ENCODE measurements around the gene RRP1. TPM values are rescaled to one million over a fixed set of nuclear protein-coding genes. Genes with fewer than 3 reads are reported as not detected.

Gene RRP1
- total RNA-seq, 1 experiment from 2014 or later, result 76.7 TPM

GRCh38 chr21:43808832-43809251 is 19.5 kb downstream of the RRP1 start:
- Histone ChIP-seq H2BK5ac (ENCODE audit: insufficient read length, low read length) (no peak overlapping the region), H2BK120ac (ENCODE audit: low read depth, low read length, poor library complexity, severe bottlenecking) (no peak overlapping the region), H3K9me3 (ENCODE audit: control insufficient read depth, low read depth, low read length) (no peaks in the 10 kb centered on the region), H3K79me2 (ENCODE audit: insufficient read depth, low read length) (no peaks in the 10 kb centered on the region), H3K4me2 (ENCODE audit: insufficient read depth, insufficient read length, low read length) (no peak overlapping the region), H4K20me1 (ENCODE audit: control insufficient read depth, insufficient read depth, insufficient read length) (no peaks in the 10 kb centered on the region), H3K23ac (ENCODE audit: insufficient read length, low read depth, low read length) (no peak overlapping the region), H2BK15ac (ENCODE audit: low read depth, low read length) (no peak overlapping the region), H3K18ac (ENCODE audit: insufficient read length, low read depth, low read length) (no peak overlapping the region), H3K23me2 (ENCODE audit: insufficient read length, low read depth, low read length, poor library complexity, severe bottlenecking) (no peaks in the 10 kb centered on the region), H3K14ac (ENCODE audit: insufficient read depth, low read length) (no peak overlapping the region), H3K79me1 (ENCODE audit: insufficient read depth, low read depth, low read length, poor library complexity, severe bottlenecking) (no peaks in the 10 kb centered on the region), H2AFZ (ENCODE audit: low read length) (no peak overlapping the region), H4K5ac (ENCODE audit: insufficient read length, low read depth, low read length) (no peak overlapping the region), H3K4me1 (ENCODE audit: insufficient read depth, low read length) (no peaks in the 10 kb centered on the region), H2BK20ac (ENCODE audit: low read depth, low read length, poor library complexity, severe bottlenecking) (no peak overlapping the region), H3K9ac (ENCODE audit: extremely low read depth, insufficient read length, low read length) (no peak overlapping the region), H3K56ac (ENCODE audit: insufficient read length, low read depth, low read length) (no peak overlapping the region), H3K4ac (ENCODE audit: low read depth, low read length) (no peak overlapping the region), H4K8ac (replicated peaks; ENCODE audit: insufficient read length, low read depth, low read length) (no peak overlapping the region), H4K91ac (ENCODE audit: insufficient read length, low read depth, low read length) (no peak overlapping the region), H3K27ac (ENCODE audit: insufficient read length, low read depth, low read length) (no peak overlapping the region), H2BK12ac (ENCODE audit: insufficient read length, low read depth, low read length) (no peak overlapping the region), H3T11ph (ENCODE audit: low read length) (no peak overlapping the region), H2AK5ac (ENCODE audit: insufficient read length, low read length) (no peak overlapping the region), H3K27me3 (ENCODE audit: insufficient read depth, low read length) (no peaks in the 10 kb centered on the region)
- H3K36me3 Mint-ChIP-seq (ENCODE audit: insufficient read depth in 1 of 3, low read depth in 3 of 3), result peaks cover 4 to 17% (median 12%) of the 10 kb centered on the region in 3 experiments; a peak in 6 of 7 replicates
- H3K9me3 Mint-ChIP-seq, result no peaks in the 10 kb centered on the region
- peaks cover 3 to 9% of the 10 kb centered on the region in 2 experiments for H3K4me1 Mint-ChIP-seq
- no peak overlapping the region for H3K4me3 Mint-ChIP-seq
- H3K27me3 Mint-ChIP-seq (ENCODE audit: low read depth), result no peaks in the 10 kb centered on the region
- WGBS (ENCODE audit: extremely low coverage, insufficient read length, low lambda C conversion rate), result no CpG with 5 or more reads among the region's 22 CpGs
- no peak overlapping the region for H3K27ac Mint-ChIP-seq
- no peak for DNase-seq
- TF ChIP-seq, protein P1, sequence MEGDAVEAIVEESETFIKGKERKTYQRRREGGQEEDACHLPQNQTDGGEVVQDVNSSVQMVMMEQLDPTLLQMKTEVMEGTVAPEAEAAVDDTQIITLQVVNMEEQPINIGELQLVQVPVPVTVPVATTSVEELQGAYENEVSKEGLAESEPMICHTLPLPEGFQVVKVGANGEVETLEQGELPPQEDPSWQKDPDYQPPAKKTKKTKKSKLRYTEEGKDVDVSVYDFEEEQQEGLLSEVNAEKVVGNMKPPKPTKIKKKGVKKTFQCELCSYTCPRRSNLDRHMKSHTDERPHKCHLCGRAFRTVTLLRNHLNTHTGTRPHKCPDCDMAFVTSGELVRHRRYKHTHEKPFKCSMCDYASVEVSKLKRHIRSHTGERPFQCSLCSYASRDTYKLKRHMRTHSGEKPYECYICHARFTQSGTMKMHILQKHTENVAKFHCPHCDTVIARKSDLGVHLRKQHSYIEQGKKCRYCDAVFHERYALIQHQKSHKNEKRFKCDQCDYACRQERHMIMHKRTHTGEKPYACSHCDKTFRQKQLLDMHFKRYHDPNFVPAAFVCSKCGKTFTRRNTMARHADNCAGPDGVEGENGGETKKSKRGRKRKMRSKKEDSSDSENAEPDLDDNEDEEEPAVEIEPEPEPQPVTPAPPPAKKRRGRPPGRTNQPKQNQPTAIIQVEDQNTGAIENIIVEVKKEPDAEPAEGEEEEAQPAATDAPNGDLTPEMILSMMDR (conservative IDR thresholded peaks at IDR 0.05), result no peak

Data from H9 (cell line).